Panc1 (cell line): ENCODE measurements around the gene OR2V1.

ENCODE experiments used
- POLR2AphosphoS5 ChIP-seq: IDR thresholded peaks from 2 replicates; pipeline ENCODE4 v1.6.1; 2012; ENCODE audit warnings: mild to moderate bottlenecking, low read depth, low read length, moderate library complexity
- TF ChIP-seq, protein P1 (sequence below): fragments of 450-650 bp; IDR thresholded peaks from 2 replicates; pipeline ENCODE4 v1.5.1; 2017; ENCODE audit warnings: mild to moderate bottlenecking

DNA sequence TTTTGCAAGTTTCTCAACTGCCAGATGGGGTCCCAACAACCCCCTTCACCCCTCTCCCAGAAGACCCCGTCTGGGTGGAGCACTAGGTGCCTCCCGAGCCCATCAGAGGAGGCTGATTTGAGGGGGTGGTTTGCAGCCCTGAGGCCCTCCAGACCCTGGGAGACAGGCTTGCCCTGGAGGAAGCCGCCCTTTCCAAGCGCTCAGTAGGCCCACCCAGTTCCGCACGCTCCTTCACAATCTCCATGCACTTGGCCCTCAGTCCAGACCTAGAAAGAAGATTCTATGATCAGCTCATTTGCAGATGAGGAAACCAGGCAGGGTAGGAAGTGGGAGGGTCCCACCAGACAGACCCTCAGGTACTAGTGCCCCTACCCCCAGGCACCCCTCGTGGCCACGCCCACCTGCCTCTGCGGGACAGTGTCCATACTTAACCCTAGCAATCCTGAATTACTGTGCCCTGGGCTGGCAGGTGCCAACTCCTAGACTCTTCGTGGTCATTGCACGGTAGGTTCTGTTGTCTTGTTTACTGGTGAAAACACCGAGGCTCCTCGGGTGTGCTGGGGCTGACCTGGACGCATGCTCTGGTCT is 22.3 kb downstream of the OR2V1 start:
- TF ChIP-seq, protein P1, sequence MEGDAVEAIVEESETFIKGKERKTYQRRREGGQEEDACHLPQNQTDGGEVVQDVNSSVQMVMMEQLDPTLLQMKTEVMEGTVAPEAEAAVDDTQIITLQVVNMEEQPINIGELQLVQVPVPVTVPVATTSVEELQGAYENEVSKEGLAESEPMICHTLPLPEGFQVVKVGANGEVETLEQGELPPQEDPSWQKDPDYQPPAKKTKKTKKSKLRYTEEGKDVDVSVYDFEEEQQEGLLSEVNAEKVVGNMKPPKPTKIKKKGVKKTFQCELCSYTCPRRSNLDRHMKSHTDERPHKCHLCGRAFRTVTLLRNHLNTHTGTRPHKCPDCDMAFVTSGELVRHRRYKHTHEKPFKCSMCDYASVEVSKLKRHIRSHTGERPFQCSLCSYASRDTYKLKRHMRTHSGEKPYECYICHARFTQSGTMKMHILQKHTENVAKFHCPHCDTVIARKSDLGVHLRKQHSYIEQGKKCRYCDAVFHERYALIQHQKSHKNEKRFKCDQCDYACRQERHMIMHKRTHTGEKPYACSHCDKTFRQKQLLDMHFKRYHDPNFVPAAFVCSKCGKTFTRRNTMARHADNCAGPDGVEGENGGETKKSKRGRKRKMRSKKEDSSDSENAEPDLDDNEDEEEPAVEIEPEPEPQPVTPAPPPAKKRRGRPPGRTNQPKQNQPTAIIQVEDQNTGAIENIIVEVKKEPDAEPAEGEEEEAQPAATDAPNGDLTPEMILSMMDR = no peak
- TF ChIP-seq POLR2AphosphoS5 = no peak
